Measurements from ENCODE around the gene MTCH1. TPM values are rescaled to one million over a fixed set of nuclear protein-coding genes. Genes with fewer than 3 reads are reported as not detected.

Gene MTCH1
- total RNA-seq, 1 experiment from 2014 or later: 78.2 TPM

DNA sequence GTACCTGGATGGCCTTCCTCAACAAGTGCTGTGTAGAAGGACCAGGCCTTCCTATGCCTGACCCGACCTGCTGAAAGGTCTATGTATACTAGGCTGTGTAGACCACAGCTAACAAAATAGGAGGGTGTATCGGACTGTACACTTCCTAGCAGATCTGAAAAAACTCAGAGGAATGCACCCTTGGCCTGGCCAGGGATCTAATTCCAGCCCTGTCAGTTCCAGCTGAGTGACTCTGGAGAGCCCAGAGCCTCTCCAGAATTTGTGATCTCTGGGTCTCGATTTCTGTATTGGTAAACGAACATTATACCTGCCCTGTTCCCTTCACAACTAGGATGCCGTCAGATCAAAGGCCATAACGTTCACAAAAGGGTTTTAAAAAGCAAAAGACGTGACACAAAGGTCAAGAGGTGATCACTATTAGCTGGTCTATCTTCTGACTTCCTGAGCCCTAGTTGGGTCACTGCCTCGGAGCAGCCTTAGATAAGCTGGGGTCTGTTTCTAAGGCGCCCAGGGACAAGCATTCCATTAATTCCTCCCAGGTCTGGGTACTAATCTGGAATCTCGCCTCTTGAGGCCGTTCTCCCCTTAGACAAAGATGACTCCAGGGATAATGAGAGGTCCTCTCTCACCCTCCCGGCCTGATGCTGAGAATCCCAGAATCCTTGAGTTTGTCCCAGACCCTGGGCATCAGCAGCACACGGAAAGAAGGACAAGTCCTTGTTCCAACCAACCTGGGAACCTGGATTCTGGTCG, 13.9 kb downstream of the MTCH1 start:
- CTCF ChIA-PET: interaction anchor here (0.7 kb wide), 1 partner anchor 14 kb away, joined by 3 read pairs; the partner anchor contains the start of gene MTCH1
- Mint-ChIP-seq H3K27ac (ENCODE audit: low read depth, unreplicated experiment) (no peak overlapping the region), H3K27me3 (ENCODE audit: insufficient read depth, unreplicated experiment) (no peaks in the 10 kb centered on the region), H3K36me3 (ENCODE audit: insufficient read depth, unreplicated experiment) (peaks cover 77% of the 10 kb centered on the region), H3K4me3 (ENCODE audit: unreplicated experiment) (no peak overlapping the region), H3K9me3 (ENCODE audit: unreplicated experiment) (no peaks in the 10 kb centered on the region), H3K4me1 (ENCODE audit: insufficient read depth, unreplicated experiment) (peaks cover 18% of the 10 kb centered on the region)
- DNase-seq (ENCODE audit: unreplicated experiment): no peak
- POLR2A ChIA-PET: interaction anchor here (1.1 kb wide), 1 partner anchor 14 kb away, joined by 5 read pairs; the partner anchor contains the start of gene MTCH1
- intact Hi-C loops (cut with micrococcal nuclease): no loop called here
- BruUV-seq (replicated peaks): no TSS peak
- no peak for TF ChIP-seq CTCF (IDR thresholded peaks at IDR 0.05; ENCODE audit: unreplicated experiment)

GRCh38 chr6:36970892-36971842, 14.8 kb downstream of the MTCH1 start:
- Mint-ChIP-seq H3K36me3 (ENCODE audit: insufficient read depth, unreplicated experiment) (peaks cover 68% of the 10 kb centered on the region), H3K4me3 (ENCODE audit: unreplicated experiment) (no peak overlapping the region), H3K9me3 (ENCODE audit: unreplicated experiment) (no peaks in the 10 kb centered on the region), H3K4me1 (ENCODE audit: insufficient read depth, unreplicated experiment) (peaks cover 18% of the 10 kb centered on the region), H3K27ac (ENCODE audit: low read depth, unreplicated experiment) (peak overlapping the region; percentile 35), H3K27me3 (ENCODE audit: insufficient read depth, unreplicated experiment) (no peaks in the 10 kb centered on the region)
- BruUV-seq (replicated peaks): no TSS peak
- ChIA-PET CTCF (no interaction called here), POLR2A (interaction anchor here (1.0 kb wide), 1 partner anchor 18 kb away, joined by 4 read pairs; no protein-coding TSS in a partner anchor)
- intact Hi-C loops (cut with micrococcal nuclease): no loop called here
- no peak for DNase-seq (ENCODE audit: unreplicated experiment)
- TF ChIP-seq CTCF (IDR thresholded peaks at IDR 0.05; ENCODE audit: unreplicated experiment): no peak

DNA sequence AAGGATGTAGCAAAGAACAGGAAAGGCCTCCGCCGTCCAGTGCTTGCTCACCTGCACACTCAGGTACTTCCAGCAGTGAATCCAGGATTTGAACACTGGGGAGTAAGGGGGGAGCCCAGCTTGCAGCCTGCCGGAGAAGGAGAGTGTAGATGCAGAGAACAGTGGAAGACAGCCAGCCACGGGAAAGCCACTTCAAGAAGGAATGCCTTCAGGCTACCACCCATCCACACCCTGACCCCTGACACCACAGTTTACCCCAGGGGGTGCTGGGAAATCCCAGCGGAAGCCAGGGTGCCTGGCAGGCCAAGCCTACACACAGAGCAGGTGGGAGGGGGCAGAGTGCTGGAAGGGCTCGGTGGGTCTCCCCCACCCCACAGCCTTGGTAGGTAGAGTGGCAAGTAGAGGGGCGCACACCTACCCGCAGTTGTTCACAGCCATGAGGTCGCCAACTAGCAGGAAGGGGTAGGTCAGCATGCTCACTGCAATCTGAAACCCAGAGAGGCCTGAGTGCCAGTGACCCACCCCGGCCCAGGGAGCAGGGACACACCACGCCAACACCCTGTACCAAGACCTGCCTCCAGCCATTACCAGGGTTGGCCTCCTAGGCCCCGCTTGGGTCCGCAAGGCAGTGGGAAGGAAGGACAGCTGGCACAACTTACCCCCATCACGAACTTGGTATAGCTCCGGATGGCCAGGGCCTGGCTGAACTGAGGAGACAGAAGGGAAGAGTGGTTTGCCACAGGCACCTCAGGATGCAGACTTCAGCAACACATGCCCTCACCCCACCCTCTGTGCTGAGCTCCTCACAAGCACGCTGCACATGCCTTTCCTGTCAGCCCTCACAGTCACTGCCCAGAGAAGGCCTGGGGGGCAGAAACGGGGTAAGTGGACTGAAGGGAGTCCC, 15.8 kb downstream of the MTCH1 start:
- no peak for TF ChIP-seq CTCF (IDR thresholded peaks at IDR 0.05; ENCODE audit: unreplicated experiment)
- Mint-ChIP-seq H3K4me3 (ENCODE audit: unreplicated experiment) (no peak overlapping the region), H3K36me3 (ENCODE audit: insufficient read depth, unreplicated experiment) (peaks cover 59% of the 10 kb centered on the region), H3K27ac (ENCODE audit: low read depth, unreplicated experiment) (peak overlapping the region; percentile 35), H3K4me1 (ENCODE audit: insufficient read depth, unreplicated experiment) (peaks cover 18% of the 10 kb centered on the region), H3K9me3 (ENCODE audit: unreplicated experiment) (no peaks in the 10 kb centered on the region), H3K27me3 (ENCODE audit: insufficient read depth, unreplicated experiment) (no peaks in the 10 kb centered on the region)
- CTCF ChIA-PET: interaction anchor here (0.5 to 1.1 kb wide), 2 partner anchors 71 to 93 kb away, joined by 3 read pairs; no protein-coding TSS in a partner anchor
- POLR2A ChIA-PET: interaction anchor here (0.7 to 2.9 kb wide), 4 partner anchors 14 to 53 kb away, joined by 3 to 19 read pairs (median 4); partner anchors contain the start of gene MTCH1
- no peak for DNase-seq (ENCODE audit: unreplicated experiment)
- BruUV-seq (replicated peaks): no TSS peak
- intact Hi-C loops (cut with micrococcal nuclease): no loop called here

Data from MCF 10A (cell line).